ENCODE data around the gene TEX2. TPM values are rescaled to one million over a fixed set of nuclear protein-coding genes. Genes with fewer than 3 reads are reported as not detected.

TEX2 gene
- total and polyA plus RNA-seq, 2 donors (not counting 3 experiments of a cell fraction or from before 2014, with no cell fraction given), result 13.3 to 25.8 TPM

DNA sequence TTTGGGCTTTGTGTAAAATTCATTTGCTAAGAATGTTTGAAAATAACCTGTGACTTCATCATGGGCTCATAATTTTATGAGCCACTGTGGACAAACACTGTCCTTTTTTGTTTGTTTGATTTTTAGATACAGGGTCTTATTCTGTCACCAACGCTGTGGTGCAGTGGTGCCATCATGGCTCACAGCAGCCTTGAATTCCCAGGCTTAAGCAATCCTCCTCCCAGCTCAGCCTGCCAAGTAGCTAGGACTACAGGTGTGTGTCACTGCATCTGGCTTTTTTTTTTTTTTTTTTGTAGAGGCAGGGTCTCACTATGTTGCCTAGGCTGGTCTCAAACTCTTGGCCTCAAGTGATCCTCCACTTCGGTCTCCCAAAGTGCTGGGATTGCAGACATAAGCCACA, 8.3 kb downstream of the TEX2 start:
- H3K36me3 ChIP-seq (ENCODE audit: control insufficient read depth in 2 of 2, extremely low read depth in 1 of 2, insufficient read depth in 2 of 2, low read length in 2 of 2), result no peaks in the 10 kb centered on the region
- DNase-seq (ENCODE audit: low read depth, low spot score), result no peak
- dilution Hi-C loops (cut with MboI; ENCODE audit: extremely low pct_ligation_motif_present, low sequenced_read_pairs) (no loop called here), intact Hi-C loops (cut with micrococcal nuclease) (no loop called here)
- H3K4me1 ChIP-seq (ENCODE audit: control insufficient read depth, extremely low read depth, insufficient read depth, low read length), result no peaks in the 10 kb centered on the region
- no peak overlapping the region for H3K9ac ChIP-seq (replicated peaks; ENCODE audit: extremely low read depth, insufficient read depth, low read length)
- no peak for FAIRE-seq
- POLR2A ChIA-PET, result interaction anchor here (0.7 kb wide), 1 partner anchor 220 kb away, joined by 7 read pairs; no protein-coding TSS in a partner anchor
- no peaks in the 10 kb centered on the region for H3K9me1 ChIP-seq (replicated peaks; ENCODE audit: control insufficient read depth, extremely low read depth, insufficient read depth, low read length)
- no peaks in the 10 kb centered on the region for H3K27me3 ChIP-seq (ENCODE audit: control insufficient read depth in 2 of 2, insufficient read depth in 2 of 2, low read length in 2 of 2)
- CTCF ChIA-PET, result no interaction called here
- no peak overlapping the region for H3K27ac ChIP-seq (ENCODE audit: insufficient read depth, low read depth, low read length)
- no peaks in the 10 kb centered on the region for H4K20me1 ChIP-seq (replicated peaks; ENCODE audit: control insufficient read depth, extremely low read depth, insufficient read depth, low read length)
- no peaks in the 10 kb centered on the region for H3K9me3 ChIP-seq (replicated peaks; ENCODE audit: control insufficient read depth, insufficient read depth, low read length)
- H3K4me2 ChIP-seq (ENCODE audit: insufficient read depth, low read length), result no peak overlapping the region
- no peak overlapping the region for H3K4me3 ChIP-seq (replicated peaks in 1 of 3; ENCODE audit: insufficient read depth in 1 of 3, low read depth in 1 of 3, low read length in 3 of 3)
- peaks cover 5% of the 10 kb centered on the region for H3K79me2 ChIP-seq (ENCODE audit: control insufficient read depth, insufficient read depth, low read length)
- H2AFZ ChIP-seq (ENCODE audit: low read depth, low read length), result no peak overlapping the region
- no TSS peak for BruUV-seq (replicated peaks)
- no peak for TF ChIP-seq JUN (IDR thresholded peaks at IDR 0.05; ENCODE audit: borderline replicate concordance, insufficient read depth, insufficient read length, low read depth)
- TF ChIP-seq, protein P1, sequence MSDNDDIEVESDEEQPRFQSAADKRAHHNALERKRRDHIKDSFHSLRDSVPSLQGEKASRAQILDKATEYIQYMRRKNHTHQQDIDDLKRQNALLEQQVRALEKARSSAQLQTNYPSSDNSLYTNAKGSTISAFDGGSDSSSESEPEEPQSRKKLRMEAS (IDR thresholded peaks at IDR 0.05; ENCODE audit: insufficient read depth, insufficient read length), result no peak
- TF ChIP-seq POLR2A (IDR thresholded peaks at IDR 0.05; ENCODE audit: low read depth, low read length), result no peak
- TF ChIP-seq MYC (IDR thresholded peaks at IDR 0.05; ENCODE audit: low read depth, low read length), result no peak
- no peak for TF ChIP-seq EZH2 (IDR thresholded peaks at IDR 0.05; ENCODE audit: borderline replicate concordance, low read depth, low read length, severe bottlenecking)
- no peak for TF ChIP-seq FOS (IDR thresholded peaks at IDR 0.05; ENCODE audit: borderline replicate concordance, insufficient read depth, low read length)
- TF ChIP-seq, protein P2, sequence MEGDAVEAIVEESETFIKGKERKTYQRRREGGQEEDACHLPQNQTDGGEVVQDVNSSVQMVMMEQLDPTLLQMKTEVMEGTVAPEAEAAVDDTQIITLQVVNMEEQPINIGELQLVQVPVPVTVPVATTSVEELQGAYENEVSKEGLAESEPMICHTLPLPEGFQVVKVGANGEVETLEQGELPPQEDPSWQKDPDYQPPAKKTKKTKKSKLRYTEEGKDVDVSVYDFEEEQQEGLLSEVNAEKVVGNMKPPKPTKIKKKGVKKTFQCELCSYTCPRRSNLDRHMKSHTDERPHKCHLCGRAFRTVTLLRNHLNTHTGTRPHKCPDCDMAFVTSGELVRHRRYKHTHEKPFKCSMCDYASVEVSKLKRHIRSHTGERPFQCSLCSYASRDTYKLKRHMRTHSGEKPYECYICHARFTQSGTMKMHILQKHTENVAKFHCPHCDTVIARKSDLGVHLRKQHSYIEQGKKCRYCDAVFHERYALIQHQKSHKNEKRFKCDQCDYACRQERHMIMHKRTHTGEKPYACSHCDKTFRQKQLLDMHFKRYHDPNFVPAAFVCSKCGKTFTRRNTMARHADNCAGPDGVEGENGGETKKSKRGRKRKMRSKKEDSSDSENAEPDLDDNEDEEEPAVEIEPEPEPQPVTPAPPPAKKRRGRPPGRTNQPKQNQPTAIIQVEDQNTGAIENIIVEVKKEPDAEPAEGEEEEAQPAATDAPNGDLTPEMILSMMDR (IDR thresholded peaks at IDR 0.05; ENCODE audit: extremely low read depth in 1 of 2, insufficient read depth in 1 of 2, low read depth in 1 of 2, low read length in 2 of 2), result no peak
- TF ChIP-seq POLR2AphosphoS5 (IDR thresholded peaks at IDR 0.05; ENCODE audit: insufficient read depth, low read depth, low read length), result no peak
- TF ChIP-seq GATA2 (IDR thresholded peaks at IDR 0.05; ENCODE audit: insufficient read depth, insufficient read length, low read depth, low read length), result no peak

Measured in endothelial cell of umbilical vein (primary cell).